Uterus (tissue), 2 donors: ENCODE data around the gene TOMM20.

Experiments
- POLR2A ChIP-seq, 2 donors: fragments of 450-650 bp; IDR thresholded peaks; one replicate each; pipeline ENCODE4 v1.6.1; 2016; ENCODE audit warnings: antibody characterized with exemption in 2 of 2, mild to moderate bottlenecking in 1 of 2, moderate library complexity in 1 of 2
- TF ChIP-seq, protein P1 (sequence below), 4 experiments: fragments of 200-600 bp in 2 of 4; fragments of 450-650 bp in 2 of 4; sonication (generic) in 2 of 4; IDR thresholded peaks; one replicate each; pipeline ENCODE4 v1.5.1; 2016 to 2019; ENCODE audit warnings: antibody characterized with exemption in 4 of 4, mild to moderate bottlenecking in 2 of 4, moderate library complexity in 1 of 4

GRCh38 chr1:235090406-235091069, 38.1 kb downstream of the TOMM20 start:
- TF ChIP-seq, protein P1, sequence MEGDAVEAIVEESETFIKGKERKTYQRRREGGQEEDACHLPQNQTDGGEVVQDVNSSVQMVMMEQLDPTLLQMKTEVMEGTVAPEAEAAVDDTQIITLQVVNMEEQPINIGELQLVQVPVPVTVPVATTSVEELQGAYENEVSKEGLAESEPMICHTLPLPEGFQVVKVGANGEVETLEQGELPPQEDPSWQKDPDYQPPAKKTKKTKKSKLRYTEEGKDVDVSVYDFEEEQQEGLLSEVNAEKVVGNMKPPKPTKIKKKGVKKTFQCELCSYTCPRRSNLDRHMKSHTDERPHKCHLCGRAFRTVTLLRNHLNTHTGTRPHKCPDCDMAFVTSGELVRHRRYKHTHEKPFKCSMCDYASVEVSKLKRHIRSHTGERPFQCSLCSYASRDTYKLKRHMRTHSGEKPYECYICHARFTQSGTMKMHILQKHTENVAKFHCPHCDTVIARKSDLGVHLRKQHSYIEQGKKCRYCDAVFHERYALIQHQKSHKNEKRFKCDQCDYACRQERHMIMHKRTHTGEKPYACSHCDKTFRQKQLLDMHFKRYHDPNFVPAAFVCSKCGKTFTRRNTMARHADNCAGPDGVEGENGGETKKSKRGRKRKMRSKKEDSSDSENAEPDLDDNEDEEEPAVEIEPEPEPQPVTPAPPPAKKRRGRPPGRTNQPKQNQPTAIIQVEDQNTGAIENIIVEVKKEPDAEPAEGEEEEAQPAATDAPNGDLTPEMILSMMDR (IDR thresholded peaks at IDR 0.05) = no peak
- TF ChIP-seq POLR2A (IDR thresholded peaks at IDR 0.05) = no peak
